KMS-11 (cell line): Measurements from ENCODE around the gene CDC73.

Experiments used
- H2AFZ ChIP-seq: fragments of 200-600 bp; sonication (generic); 2 replicates; pipeline ENCODE4 v1.6.1; 2016; ENCODE audit warnings: antibody characterized with exemption, mixed run types, low read depth
- H3K27ac ChIP-seq: fragments of 200-600 bp; sonication (generic); 2 replicates; pipeline ENCODE4 v1.6.1; 2016; ENCODE audit warnings: mild to moderate bottlenecking, mixed run types
- H3K27me3 ChIP-seq: fragments of 200-600 bp; sonication (generic); 2 replicates; pipeline ENCODE4 v1.6.1; 2017; ENCODE audit warnings: mild to moderate bottlenecking, low read depth, mixed run types, moderate library complexity; ENCODE audit not compliant: insufficient read depth
- H3K36me3 ChIP-seq: fragments of 200-600 bp; sonication (generic); 2 replicates; pipeline ENCODE4 v1.6.1; 2017; ENCODE audit warnings: mild to moderate bottlenecking, mixed run types; ENCODE audit not compliant: insufficient read depth
- H3K4me1 ChIP-seq: fragments of 200-600 bp; sonication (generic); 2 replicates; pipeline ENCODE4 v1.6.1; 2016; ENCODE audit warnings: mild to moderate bottlenecking, low read depth, mixed run types; ENCODE audit not compliant: poor library complexity, severe bottlenecking
- H3K4me2 ChIP-seq: fragments of 200-600 bp; sonication (generic); 2 replicates; pipeline ENCODE4 v1.7.0; 2016; ENCODE audit warnings: mild to moderate bottlenecking, mixed run types
- H3K4me3 ChIP-seq: fragments of 200-600 bp; sonication (generic); IDR thresholded peaks from 2 replicates; pipeline ENCODE4 v1.6.1; 2017; ENCODE audit warnings: low read depth, low read length, mixed read lengths; ENCODE audit not compliant: insufficient read depth
- H3K79me2 ChIP-seq: fragments of 200-600 bp; sonication (generic); 2 replicates; pipeline ENCODE4 v1.6.1; 2016; ENCODE audit warnings: low read depth, mixed run types; ENCODE audit not compliant: insufficient read depth
- H3K9ac ChIP-seq: fragments of 200-600 bp; sonication (generic); 2 replicates; pipeline ENCODE4 v1.6.1; 2016; ENCODE audit warnings: mild to moderate bottlenecking, mixed run types
- H4K20me1 ChIP-seq: fragments of 200-600 bp; sonication (generic); 2 replicates; pipeline ENCODE4 v1.6.1; 2016; ENCODE audit warnings: mild to moderate bottlenecking, mixed run types; ENCODE audit not compliant: insufficient read depth
- CTCF ChIP-seq: fragments of 200-600 bp; sonication (generic); conservative IDR thresholded peaks from 2 replicates; pipeline ENCODE4 v1.6.1; 2017; ENCODE audit warnings: low read depth, mild to moderate bottlenecking, antibody characterized with exemption, low read length, moderate library complexity, mixed read lengths

Gene CDC73

GRCh38 chr1:193143285-193143684 is 21.5 kb downstream of the CDC73 start:
- Histone ChIP-seq H3K27ac (no peak overlapping the region), H3K4me3 (no peak overlapping the region), H3K4me2 (no peak overlapping the region), H3K27me3 (no peaks in the 10 kb centered on the region), H4K20me1 (no peaks in the 10 kb centered on the region; the same call in 1 of the 2 replicates), H2AFZ (no peak overlapping the region), H3K9ac (no peak overlapping the region), H3K79me2 (no peaks in the 10 kb centered on the region), H3K36me3 (peaks cover 9% of the 10 kb centered on the region; the same call in 1 of the 2 replicates), H3K4me1 (peaks cover 11% of the 10 kb centered on the region)
- TF ChIP-seq CTCF, result peak; percentile 77

GRCh38 chr1:193144361-193144938 is 22.6 kb downstream of the CDC73 start:
- Histone ChIP-seq H3K4me3 (no peak overlapping the region), H3K9ac (no peak overlapping the region), H4K20me1 (no peaks in the 10 kb centered on the region; the same call in 1 of the 2 replicates), H3K27ac (no peak overlapping the region), H3K36me3 (peaks cover 8% of the 10 kb centered on the region; the same call in 1 of the 2 replicates), H2AFZ (no peak overlapping the region), H3K4me2 (no peak overlapping the region), H3K79me2 (no peaks in the 10 kb centered on the region), H3K27me3 (no peaks in the 10 kb centered on the region), H3K4me1 (peaks cover 11% of the 10 kb centered on the region)
- TF ChIP-seq CTCF, result no peak

- H3K4me1 ChIP-seq, result peaks cover 11% of the 10 kb centered on the region
- H4K20me1 ChIP-seq, result no peaks in the 10 kb centered on the region; the same call in 1 of the 2 replicates
- no peak overlapping the region for H3K4me2 ChIP-seq
- no peaks in the 10 kb centered on the region for H3K27me3 ChIP-seq
- H3K36me3 ChIP-seq, result peaks cover 5% of the 10 kb centered on the region; the same call in 1 of the 2 replicates
- H3K27ac ChIP-seq, result no peak overlapping the region
- H2AFZ ChIP-seq, result no peak overlapping the region
- no peak for TF ChIP-seq CTCF
- H3K79me2 ChIP-seq, result no peaks in the 10 kb centered on the region
- no peak overlapping the region for H3K4me3 ChIP-seq
- no peak overlapping the region for H3K9ac ChIP-seq
These were observed 23.2 kb downstream of the CDC73 start for GRCh38 chr1:193144999-193145398.

- Histone ChIP-seq H3K4me2 (no peak overlapping the region), H3K4me3 (no peak overlapping the region), H3K79me2 (no peaks in the 10 kb centered on the region; the same call in 1 of the 2 replicates), H3K27me3 (no peaks in the 10 kb centered on the region), H3K4me1 (peaks cover 14% of the 10 kb centered on the region), H4K20me1 (no peaks in the 10 kb centered on the region), H3K36me3 (peaks cover 5% of the 10 kb centered on the region; the same call in 1 of the 2 replicates), H3K27ac (no peak overlapping the region), H3K9ac (no peak overlapping the region), H2AFZ (no peak overlapping the region)
- TF ChIP-seq CTCF, result no peak
These were observed 34.4 kb downstream of the CDC73 start for GRCh38 chr1:193156117-193156821.
